GM12872 (cell line): Measurements from ENCODE around the gene EZH2.

Source experiments
- TF ChIP-seq, protein P1 (sequence below): IDR thresholded peaks from 3 replicates; pipeline ENCODE4 v1.5.1; 2011; ENCODE audit warnings: low read depth, mild to moderate bottlenecking, low read length, moderate library complexity; ENCODE audit not compliant: insufficient read depth

EZH2 gene

DNA sequence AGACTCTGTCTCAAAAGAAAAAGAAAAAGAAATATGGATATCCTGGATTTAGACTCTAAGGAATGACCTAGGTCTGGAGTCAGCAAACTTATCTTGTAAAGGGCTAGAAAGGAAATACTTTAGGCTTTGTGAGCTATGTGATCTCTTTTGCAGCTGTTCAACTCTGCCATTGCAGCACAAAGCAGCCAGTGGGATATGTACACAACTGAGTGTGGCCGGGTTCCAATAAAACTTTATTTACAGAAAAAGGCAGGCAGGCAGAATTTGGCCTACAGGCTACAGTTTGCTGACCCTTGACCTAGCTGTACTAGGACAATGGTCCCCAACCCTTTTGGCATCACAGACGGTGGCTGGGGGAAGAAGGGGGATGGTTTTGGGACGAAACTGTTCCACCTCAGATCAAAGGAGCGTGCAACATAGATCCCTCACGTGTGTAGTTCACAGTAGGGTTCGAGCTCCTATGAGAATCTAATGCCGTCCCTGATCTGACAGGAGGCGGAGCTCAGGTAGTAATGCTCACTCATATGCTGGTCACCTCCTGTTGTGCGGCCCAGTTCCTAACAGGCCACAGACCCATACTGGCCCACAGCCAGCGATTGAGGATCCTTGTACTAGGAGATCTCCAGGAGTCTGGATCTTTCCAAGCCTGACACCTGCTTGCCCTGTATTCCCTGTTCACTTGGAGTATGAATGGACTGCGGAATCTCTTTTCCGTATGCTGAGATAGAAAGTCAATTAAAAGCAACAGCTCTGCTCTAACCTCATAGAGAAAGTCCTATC, 122.4 kb downstream of the EZH2 start:
- TF ChIP-seq, protein P1, sequence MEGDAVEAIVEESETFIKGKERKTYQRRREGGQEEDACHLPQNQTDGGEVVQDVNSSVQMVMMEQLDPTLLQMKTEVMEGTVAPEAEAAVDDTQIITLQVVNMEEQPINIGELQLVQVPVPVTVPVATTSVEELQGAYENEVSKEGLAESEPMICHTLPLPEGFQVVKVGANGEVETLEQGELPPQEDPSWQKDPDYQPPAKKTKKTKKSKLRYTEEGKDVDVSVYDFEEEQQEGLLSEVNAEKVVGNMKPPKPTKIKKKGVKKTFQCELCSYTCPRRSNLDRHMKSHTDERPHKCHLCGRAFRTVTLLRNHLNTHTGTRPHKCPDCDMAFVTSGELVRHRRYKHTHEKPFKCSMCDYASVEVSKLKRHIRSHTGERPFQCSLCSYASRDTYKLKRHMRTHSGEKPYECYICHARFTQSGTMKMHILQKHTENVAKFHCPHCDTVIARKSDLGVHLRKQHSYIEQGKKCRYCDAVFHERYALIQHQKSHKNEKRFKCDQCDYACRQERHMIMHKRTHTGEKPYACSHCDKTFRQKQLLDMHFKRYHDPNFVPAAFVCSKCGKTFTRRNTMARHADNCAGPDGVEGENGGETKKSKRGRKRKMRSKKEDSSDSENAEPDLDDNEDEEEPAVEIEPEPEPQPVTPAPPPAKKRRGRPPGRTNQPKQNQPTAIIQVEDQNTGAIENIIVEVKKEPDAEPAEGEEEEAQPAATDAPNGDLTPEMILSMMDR, result no peak
